Measurements from ENCODE around the gene EHBP1.

Gene EHBP1

DNA sequence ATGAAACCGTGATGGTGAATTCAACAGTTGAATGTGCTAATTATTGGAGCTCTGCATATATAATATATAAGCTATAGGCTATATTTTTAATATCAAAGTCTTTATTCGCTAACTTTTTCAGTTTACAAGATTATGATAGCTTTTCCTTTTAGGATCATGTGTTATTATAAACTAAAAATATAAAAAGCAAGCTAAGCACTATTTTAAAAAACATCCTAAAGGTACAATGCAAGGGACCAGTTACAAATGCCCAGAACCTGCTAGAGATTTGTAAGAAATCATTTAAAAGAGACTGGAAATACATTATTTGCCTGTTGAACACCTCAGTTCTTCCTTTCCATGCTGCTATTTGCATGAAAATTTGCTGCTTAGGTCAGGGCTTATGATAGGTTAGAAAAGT lies 43.4 kb upstream of the EHBP1 start:
- no peak overlapping the region for H3K4me3 ChIP-seq (replicated peaks in 1 of 2; ENCODE audit: low read depth in 2 of 2, low read length in 2 of 2)
- TF ChIP-seq, protein P1, sequence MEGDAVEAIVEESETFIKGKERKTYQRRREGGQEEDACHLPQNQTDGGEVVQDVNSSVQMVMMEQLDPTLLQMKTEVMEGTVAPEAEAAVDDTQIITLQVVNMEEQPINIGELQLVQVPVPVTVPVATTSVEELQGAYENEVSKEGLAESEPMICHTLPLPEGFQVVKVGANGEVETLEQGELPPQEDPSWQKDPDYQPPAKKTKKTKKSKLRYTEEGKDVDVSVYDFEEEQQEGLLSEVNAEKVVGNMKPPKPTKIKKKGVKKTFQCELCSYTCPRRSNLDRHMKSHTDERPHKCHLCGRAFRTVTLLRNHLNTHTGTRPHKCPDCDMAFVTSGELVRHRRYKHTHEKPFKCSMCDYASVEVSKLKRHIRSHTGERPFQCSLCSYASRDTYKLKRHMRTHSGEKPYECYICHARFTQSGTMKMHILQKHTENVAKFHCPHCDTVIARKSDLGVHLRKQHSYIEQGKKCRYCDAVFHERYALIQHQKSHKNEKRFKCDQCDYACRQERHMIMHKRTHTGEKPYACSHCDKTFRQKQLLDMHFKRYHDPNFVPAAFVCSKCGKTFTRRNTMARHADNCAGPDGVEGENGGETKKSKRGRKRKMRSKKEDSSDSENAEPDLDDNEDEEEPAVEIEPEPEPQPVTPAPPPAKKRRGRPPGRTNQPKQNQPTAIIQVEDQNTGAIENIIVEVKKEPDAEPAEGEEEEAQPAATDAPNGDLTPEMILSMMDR (IDR thresholded peaks at IDR 0.05; ENCODE audit: low read depth, low read length) = no peak
- no peak for DNase-seq (ENCODE audit: low read depth in 2 of 2)

DNA sequence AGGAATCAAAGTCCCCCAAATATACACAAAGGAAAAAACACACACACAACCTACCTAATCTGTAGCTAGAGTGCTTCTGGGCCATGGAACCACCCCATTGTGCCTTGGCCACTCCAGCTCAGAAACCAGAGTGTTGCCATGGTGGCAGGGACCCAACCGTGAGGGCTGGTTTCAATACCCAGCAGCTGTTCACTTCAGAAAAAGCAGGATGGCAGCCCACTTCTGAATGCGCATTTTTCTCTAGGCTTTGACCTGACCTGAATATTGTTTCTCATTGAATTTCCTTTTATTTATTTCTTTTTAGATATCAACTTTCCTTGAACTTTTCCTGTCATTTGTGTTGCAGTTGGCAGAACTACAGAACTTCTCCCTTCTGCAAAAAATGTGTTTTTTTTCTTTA lies 43.0 kb upstream of the EHBP1 start:
- peak in 1 of 2 donors; percentile 29 for DNase-seq (ENCODE audit: low read depth in 2 of 2)
- H3K4me3 ChIP-seq (replicated peaks in 1 of 2; ENCODE audit: low read depth in 2 of 2, low read length in 2 of 2) = no peak overlapping the region
- TF ChIP-seq, protein P1 (IDR thresholded peaks at IDR 0.05; ENCODE audit: low read depth, low read length) = no peak

DNA sequence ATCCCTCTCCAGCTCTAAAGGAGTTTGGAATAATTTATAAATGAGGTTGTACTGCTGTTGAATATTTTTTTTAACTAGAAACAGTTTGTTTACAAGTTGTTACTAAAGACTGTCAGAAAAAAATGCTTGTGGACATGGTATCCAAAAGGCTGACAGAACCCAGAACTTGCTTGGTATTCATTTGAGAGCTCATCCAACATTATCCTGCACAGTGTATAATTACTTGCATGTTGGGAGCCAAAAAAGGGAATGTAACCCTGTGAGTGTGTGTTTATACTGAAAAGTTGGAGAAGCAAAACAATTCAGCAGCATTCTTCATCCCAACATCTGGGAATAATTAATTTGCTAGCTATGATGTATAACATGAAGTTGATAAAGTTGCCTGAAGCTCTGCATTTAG lies 42.1 kb upstream of the EHBP1 start:
- DNase-seq (ENCODE audit: low read depth in 2 of 2) = peak; percentile 37 to 96
- H3K4me3 ChIP-seq (replicated peaks in 1 of 2; ENCODE audit: low read depth in 2 of 2, low read length in 2 of 2) = no peak overlapping the region
- TF ChIP-seq, protein P1 (IDR thresholded peaks at IDR 0.05; ENCODE audit: low read depth, low read length) = no peak

DNA sequence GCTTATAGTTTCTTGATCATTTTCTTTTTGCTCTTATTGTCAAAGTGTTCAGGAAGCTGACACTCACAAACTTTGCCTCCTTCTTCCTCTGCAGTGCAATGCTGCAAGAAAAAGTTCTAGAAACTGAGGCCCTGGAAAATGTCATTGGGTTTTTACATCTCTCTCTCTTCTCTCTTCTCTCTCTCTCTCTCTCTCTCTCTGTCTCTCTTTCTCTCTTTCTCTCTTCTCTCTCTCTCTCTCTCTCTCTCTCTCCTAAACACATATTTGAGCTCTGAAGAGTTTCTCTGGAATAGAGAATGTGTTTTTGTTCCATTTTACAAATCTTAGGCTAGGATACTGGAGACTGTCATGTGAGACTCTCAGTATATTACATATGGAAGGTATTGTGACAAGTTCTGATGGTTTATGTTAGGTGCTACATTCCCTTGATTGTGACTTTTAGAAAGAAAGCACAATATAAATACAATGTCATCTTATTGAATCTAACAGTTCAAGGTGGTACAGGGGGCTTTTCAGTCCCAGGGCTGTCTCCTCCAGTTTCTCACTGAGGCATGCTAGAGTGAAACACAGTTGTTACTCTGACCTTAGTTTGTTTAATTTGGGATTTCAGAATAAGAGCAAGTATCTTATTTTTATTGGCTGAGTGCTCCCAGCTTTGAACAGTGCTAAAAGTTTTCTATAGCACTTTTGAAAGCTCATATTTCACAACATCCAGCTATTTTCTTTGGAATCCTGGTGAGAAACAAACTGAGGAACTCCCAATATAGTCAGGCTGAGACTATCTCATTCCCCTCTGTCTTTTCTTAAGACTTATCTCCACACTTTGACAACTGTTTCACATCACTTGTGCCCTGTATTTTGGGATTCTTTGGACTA lies 41.4 kb upstream of the EHBP1 start:
- H3K4me3 ChIP-seq (replicated peaks in 1 of 2; ENCODE audit: low read depth in 2 of 2, low read length in 2 of 2) = no peak overlapping the region
- peak; percentile 64 to 82 for DNase-seq (ENCODE audit: low read depth in 2 of 2)

DNA sequence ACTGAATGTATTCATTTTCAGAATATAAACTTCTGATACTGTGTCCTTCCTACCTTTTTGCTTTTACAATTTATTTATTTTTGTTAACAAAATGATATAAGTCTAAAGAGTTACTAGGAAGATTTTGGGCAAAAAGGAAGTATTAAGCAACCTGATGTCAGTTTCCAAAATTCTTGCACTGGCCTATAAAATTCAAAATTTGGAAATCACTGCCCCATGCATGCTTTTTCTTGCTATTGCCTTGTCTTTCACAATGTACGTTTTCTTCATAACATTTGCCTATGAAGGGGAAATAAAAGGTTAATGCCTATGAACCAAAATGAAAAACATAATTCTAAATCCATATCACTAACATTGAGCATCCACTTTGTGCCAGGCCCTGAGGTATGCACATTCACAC lies 40.1 kb upstream of the EHBP1 start:
- TF ChIP-seq, protein P1 (IDR thresholded peaks at IDR 0.05; ENCODE audit: low read depth, low read length) = no peak
- H3K4me3 ChIP-seq (replicated peaks in 1 of 2; ENCODE audit: low read depth in 2 of 2, low read length in 2 of 2) = no peak overlapping the region
- no peak for DNase-seq (ENCODE audit: low read depth in 2 of 2)

More for the DNA sequence above, 41.4 kb upstream of the EHBP1 start:
- TF ChIP-seq, protein P1 (IDR thresholded peaks at IDR 0.05; ENCODE audit: low read depth, low read length) = no peak

DNA sequence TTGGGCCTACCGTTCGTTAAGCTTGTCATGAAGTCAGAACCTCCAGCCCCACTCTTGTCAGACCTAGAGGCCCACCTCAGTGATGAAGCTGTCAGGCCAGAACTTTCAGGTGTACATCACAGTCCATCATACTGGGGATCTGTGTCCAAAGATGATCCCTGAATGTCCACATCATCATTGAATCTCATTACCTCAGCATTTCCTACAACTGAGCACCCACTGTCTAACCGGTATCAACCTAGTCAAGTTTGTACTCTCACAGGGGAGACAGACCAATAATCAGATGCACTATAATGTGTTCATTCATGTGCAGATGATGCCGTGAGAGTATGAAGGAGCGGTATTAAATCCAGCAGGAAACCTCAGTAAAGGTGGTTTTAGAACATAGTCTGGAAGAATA lies 36.3 kb upstream of the EHBP1 start:
- H3K4me3 ChIP-seq (replicated peaks in 1 of 2; ENCODE audit: low read depth in 2 of 2, low read length in 2 of 2) = no peak overlapping the region
- TF ChIP-seq, protein P1 (IDR thresholded peaks at IDR 0.05; ENCODE audit: low read depth, low read length) = no peak
- DNase-seq (ENCODE audit: low read depth in 2 of 2) = no peak

All from cardiac fibroblast (primary cell).